HG02943 (cell line): ENCODE data around the gene OPA1.

Experiments used
- ATAC-seq: cut with Tn5 transposase; IDR thresholded peaks from one replicate; pipeline ENCODE4 v1.9.1; 2021; ENCODE audit warnings: mild to moderate bottlenecking, low read depth, moderate library complexity; ENCODE audit not compliant: unreplicated experiment

The OPA1 gene

GRCh38 chr3:193640728-193641439 lies 47.9 kb downstream of the OPA1 start:
- ATAC-seq = no peak

- ATAC-seq = no peak
Observed at GRCh38 chr3:193641440-193641775, 48.4 kb downstream of the OPA1 start.

- no peak for ATAC-seq
Observed at GRCh38 chr3:193645806-193646205, 52.8 kb downstream of the OPA1 start.

- ATAC-seq = no peak
Observed at GRCh38 chr3:193648542-193649076, 55.6 kb downstream of the OPA1 start.

- no peak for ATAC-seq
Observed at GRCh38 chr3:193650585-193650984, 57.6 kb downstream of the OPA1 start.

GRCh38 chr3:193655831-193656433 lies 62.9 kb downstream of the OPA1 start:
- ATAC-seq = no peak

GRCh38 chr3:193656445-193656844 lies 63.4 kb downstream of the OPA1 start:
- ATAC-seq = no peak

GRCh38 chr3:193656878-193657282 lies 63.9 kb downstream of the OPA1 start:
- no peak for ATAC-seq

- no peak for ATAC-seq
Observed at GRCh38 chr3:193660171-193660570, 67.2 kb downstream of the OPA1 start.

- ATAC-seq = no peak
Observed at GRCh38 chr3:193660698-193661411, 67.8 kb downstream of the OPA1 start.

GRCh38 chr3:193662757-193663322 lies 69.8 kb downstream of the OPA1 start:
- no peak for ATAC-seq

GRCh38 chr3:193665370-193665989 lies 72.5 kb downstream of the OPA1 start:
- ATAC-seq = no peak

- ATAC-seq = no peak
Observed at GRCh38 chr3:193673845-193674244, 80.8 kb downstream of the OPA1 start.

GRCh38 chr3:193674714-193675113 lies 81.7 kb downstream of the OPA1 start:
- no peak for ATAC-seq

- no peak for ATAC-seq
Observed at GRCh38 chr3:193677734-193678133, 84.7 kb downstream of the OPA1 start.

GRCh38 chr3:193680220-193680619 lies 87.2 kb downstream of the OPA1 start:
- ATAC-seq = no peak

GRCh38 chr3:193681631-193682030 lies 88.6 kb downstream of the OPA1 start:
- no peak for ATAC-seq

GRCh38 chr3:193686665-193687483 lies 93.9 kb downstream of the OPA1 start:
- no peak for ATAC-seq

- no peak for ATAC-seq
Observed at GRCh38 chr3:193688834-193689714, 96.1 kb downstream of the OPA1 start.
